Spleen (tissue), 7 donors: Measurements from ENCODE around the gene KLHL22.

Source experiments
- CTCF ChIP-seq, 11 experiments: fragments of 200-600 bp in 7 of 11; fragments of 450-650 bp in 4 of 11; sonication (generic) in 4 of 11; IDR thresholded peaks in 8 of 11; conservative IDR thresholded peaks in 3 of 11; 1 replicate in 7 of 11; 2 replicates in 4 of 11; pipeline versions ENCODE4 v1.4.0 to v1.8.0; 2016 to 2021; ENCODE audit warnings: antibody characterized with exemption in 11 of 11, inconsistent platforms in 4 of 11, mild to moderate bottlenecking in 1 of 11
- POLR2AphosphoS5 ChIP-seq, 3 donors: sonication (generic); formaldehyde crosslinking; IDR thresholded peaks; one replicate each; pipeline ENCODE4 v1.5.1; 2017; ENCODE audit warnings: antibody characterized with exemption in 3 of 3
- donor health status: DM: no; HTN: no; CAD: no; lungs with moderate emphysema.
- donor health status: DM: no; HTN: no; CAD: no.
- donor health status: DM: no; HTN: no; CAD: no.

GRCh38 chr22:20423906-20424551 lies 71.6 kb downstream of the KLHL22 start:
- TF ChIP-seq CTCF (IDR thresholded peaks at IDR 0.05 in 8 of 11, conservative IDR thresholded peaks at IDR 0.05 in 3 of 11): no peak
- TF ChIP-seq POLR2AphosphoS5 (IDR thresholded peaks at IDR 0.05): no peak
